Activated CD4-positive, alpha-beta T cell treated with anti-CD3 and anti-CD28 coated beads, Interleukin-2, amount 50 U/mL, for 4 hours (primary cell): ENCODE data around the gene TRPM8.
"Not testable (repeated sequence)": the region's sequence is repeated elsewhere in the genome, so short reads cannot be mapped to it uniquely, and the experiment has no call there.

Source experiments
- DNase-seq, 2 experiments: peaks; one replicate each; pipeline ENCODE4 v3.0.0-alpha.2; 2020

The TRPM8 gene

DNA sequence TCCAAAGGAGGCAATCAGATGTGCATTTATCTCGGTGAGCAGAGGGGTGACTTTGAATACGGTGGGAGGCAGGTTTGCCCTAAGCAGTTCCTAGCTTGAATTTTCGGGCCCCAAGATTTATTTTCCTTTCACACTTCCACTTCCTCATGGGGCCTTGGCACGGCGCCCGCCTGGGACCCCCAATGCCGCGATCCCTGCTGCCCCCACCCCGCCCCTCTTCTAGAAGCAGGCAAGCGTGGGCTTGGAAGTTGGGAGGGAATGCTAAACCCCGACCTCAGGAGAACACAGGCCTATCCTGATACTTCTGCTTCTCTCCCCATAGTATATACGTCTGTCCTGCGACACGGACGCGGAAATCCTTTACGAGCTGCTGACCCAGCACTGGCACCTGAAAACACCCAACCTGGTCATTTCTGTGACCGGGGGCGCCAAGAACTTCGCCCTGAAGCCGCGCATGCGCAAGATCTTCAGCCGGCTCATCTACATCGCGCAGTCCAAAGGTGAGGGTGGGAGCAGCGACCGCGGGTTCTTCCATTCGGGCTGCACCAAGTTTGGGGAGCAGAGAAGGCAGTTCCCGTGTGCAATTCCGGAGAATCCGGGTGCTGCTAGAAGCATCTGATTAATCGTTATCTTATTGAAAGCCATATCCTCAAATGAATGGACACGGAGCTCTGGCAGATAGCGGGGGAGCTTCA, 21.6 kb downstream of the TRPM8 start:
- DNase-seq, result no peak

DNA sequence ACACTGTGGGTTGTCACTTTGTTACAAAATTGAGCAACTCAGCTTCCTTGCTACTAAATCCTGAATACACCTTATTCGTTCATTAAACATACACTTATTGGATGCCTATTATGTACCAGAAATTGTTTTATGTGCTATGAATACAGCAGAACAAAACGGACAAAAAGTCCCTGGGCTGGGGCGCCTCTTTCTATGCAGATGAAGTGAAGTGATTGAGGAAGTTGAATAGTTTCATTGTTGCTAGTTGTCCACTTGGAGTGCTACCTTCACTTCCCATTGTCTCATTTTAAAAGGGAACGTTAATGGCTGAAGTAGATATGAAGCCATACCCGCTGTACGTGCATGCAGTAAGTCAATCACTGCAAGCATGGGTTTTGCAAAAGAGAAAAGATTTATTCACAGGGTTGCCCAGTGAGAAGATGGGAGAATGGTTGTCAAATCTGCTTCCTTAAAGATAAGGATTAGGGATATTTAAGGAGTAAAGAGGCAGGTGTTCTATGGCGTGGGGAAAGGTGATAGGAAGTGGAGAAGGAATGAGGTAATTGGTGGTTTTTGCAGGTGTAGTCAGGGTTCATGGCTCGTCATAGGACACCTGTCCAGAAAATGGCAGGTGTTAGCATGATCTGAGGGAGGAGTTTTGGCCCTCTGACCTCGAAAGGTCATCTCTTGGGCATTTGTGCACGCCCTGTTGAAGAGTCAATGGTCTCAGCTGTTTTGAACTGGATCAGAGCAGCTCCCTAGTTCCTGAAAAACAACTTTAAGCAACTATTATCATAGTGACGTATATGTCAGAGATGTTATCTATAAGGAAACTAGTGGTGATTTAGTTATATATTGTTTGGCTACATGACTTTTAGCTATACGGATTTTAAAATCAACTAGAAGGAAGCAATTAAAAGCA, 23.5 kb downstream of the TRPM8 start:
- DNase-seq, result no peak

DNA sequence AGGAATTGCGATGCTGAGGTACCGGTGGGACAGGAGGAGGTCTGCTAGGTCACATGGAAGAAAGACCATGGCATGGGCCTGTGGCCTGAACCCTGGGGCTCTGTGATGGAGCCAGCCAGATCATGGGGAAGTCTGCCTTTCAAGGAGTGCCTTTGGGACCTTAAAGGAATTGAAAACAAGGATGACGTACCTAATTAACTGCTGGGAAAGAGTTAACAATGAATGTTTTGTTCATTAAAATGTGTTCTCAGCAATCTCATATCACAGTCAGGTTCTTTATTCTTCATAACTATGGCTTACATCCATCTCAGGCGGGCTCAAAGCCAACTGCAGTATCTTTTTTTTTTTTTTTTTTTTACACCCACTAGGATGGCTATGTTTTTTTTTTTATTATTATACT, 25.6 kb downstream of the TRPM8 start:
- no peak for DNase-seq

DNA sequence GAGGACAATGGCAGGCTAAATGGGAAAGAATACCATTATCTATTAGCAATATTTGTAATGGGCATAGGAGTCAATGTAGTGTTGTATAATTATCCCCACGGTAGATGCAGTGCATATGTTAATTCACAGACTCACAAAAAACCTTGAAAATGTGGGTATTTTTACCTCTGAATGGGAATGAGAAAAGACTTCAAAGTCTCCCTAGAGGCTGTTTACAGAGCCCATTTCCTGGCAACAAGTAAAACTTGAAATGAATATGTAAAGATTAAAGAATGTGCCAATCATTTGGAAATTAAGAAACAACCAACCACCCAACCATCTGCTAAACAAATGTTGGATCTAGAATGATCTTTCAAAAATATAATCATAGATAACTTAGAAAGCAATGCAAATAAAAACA, 27.1 kb downstream of the TRPM8 start:
- DNase-seq, result no peak

DNA sequence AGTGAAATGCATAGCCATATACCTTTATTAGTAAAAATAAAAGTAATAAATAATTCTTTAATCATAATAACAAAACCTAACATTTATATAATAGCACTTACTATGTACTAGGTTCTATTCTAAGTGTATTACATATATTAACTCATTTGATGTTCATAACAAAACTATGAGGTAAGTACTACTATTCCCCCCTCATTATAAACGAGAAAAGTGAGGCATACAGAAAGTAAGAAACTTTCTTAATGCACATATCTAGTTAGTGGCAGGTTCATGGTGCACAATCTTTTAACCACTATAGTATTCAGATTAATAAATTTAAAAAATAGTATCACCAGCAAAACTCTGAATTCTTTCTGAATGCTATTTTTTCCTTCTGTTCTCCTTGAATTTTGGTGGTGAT, 27.5 kb downstream of the TRPM8 start:
- DNase-seq, result no peak

DNA sequence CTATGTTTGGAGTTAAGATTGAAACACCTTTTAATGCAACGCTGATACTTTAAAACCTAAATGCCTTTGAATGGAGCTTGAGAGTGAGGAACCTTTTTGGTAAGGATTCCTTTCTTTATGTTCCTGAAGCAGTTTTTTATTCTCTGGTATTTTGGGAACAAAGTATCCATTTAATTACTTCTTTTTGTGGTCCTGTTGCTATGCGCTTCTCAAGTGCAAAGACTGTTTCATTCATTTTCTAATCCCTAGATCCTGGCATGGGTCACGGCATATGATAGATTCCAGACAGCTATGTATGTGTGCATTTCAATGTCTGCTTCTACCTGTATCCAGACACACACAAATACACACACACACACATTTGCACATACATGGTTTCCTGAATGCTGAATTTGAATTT, 28.0 kb downstream of the TRPM8 start:
- no peak for DNase-seq

DNA sequence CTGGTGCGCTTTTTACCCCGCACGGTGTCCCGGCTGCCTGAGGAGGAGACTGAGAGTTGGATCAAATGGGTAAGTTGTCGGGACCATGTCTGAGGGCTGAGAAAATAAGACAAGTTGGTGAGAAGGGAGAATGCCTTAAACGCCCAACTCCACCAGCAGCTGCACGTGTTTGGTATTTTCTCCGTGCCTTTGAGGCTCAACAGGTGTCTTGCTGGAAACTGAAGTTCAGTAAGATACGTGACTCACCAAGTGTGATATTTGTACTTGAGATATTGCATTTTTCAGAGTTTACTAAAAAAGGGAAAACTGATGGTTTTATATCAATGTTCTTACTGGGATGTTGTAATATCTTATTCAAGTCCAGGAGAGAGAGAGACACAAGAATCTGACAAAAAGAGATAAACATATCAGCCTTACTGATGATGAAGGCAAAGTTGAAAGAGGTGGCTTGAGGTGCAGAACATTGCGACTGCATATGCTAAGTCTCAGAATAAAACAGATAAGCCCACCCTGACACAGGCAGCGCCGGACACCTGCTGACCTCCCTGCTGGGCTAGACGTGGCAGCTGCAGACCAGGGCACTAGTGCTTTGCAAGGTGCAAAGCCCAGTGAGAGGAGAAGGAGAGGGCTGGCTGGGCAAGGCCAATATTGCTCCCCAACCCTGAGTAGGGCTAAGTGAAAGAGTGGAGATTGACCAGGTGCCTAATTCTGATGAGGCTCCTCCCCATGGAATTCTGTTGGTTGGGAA, 33.1 kb downstream of the TRPM8 start:
- no peak for DNase-seq

DNA sequence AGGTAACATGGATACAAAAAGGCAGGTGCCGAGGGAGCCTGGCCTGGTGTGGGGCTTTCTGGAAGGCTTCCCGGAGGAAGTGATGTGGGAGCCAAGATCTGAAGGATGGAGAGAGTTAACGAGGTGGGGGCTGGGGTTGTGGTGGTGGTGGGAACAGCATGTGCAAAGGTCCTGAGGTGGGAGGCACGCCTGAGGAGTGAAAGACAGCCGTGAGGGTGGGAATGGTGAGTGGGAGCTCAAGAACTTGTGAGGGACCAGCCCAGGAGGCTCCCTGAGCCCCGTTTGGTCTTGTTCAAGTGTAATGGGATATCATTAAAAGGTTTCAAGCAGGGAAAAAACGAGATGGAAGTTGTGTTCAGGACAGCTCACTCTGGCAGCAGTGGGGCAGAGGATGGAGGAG, 35.2 kb downstream of the TRPM8 start:
- no peak for DNase-seq

DNA sequence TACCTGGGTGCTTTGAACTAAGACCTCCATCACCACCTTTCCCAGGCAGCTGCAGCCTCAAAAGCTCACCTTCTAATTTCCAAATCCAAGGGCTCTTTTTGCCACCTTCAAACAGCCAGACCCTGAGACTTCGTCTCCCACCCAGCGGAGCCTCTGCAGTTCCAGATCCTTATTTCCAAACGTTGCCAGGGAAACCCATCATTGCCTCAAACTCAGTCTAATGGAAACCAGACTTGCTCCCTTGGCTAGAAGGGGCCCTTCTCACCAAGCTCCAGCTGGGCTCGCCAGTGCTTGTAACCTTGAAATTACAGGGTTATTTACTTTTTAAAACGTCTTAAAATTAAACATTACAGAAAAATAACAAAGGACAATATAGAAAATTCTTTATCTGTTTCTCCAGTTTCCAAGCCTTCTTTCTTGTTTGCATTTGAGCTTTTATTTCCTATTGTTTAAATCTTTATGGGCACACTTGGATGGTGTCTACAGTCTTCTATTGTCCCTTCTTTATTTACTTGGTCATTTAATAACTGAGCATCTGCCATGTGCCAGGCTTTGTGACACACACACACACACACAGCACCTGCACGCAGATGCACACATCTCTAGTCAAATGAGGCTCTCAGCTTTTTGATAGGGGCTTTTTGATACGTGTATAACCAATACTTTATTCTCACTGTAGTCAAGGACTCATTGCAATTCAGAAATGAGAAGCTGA, 36.1 kb downstream of the TRPM8 start:
- DNase-seq, result no peak

DNA sequence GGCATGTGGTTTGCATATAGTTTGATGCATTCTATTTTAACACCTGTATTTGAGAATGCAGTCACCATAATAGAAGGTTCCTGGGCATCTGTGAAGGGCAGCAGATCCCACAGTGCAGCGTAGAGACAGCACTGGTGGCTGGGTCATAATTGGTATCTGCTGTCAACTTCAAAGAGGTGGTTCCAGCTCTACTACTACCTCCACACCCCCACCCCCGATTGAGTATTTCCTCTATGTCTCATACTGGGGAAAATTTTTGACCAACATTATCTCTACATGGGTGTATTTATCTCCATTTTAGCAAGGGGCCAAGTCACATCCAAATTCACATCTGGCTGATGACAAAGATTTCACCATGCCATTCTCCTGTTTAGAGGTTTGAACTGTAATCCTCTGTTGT, 43.0 kb downstream of the TRPM8 start:
- no peak for DNase-seq

DNA sequence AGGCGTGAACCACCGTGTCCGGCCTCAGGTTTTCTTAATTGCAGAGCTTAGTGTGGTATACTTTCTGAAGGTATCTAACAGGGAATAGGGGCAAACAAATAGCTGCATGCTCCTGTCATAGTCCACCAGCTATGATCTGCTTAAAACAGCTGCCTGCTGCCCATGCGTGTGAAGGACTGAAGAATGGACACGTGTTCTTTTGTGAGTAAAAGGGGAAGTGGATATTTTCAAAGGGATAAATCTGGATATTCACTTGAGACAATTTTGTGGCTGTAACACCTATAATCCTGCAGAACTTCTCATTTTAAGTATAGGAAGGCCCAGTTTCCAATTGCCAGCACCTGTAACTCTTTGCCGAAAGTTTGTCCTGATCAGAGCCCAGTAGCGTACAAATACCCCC, 44.7 kb downstream of the TRPM8 start:
- DNase-seq, result no peak

DNA sequence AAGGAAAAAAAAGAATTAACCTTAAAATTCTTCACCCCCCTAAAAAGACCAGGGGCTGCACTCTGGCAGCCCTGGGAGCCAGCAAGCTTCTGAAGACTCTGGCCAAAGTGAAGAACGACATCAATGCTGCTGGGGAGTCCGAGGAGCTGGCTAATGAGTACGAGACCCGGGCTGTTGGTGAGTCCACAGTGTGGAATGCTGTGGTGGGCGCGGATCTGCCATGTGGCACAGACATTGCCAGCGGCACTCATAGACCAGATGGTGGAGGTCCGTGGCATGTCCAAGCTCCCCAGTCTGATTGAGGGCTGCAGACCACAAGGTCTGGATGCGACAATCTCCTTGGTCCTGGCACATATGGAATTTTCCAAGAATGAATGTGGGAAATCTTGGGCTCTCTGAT, 47.4 kb downstream of the TRPM8 start:
- DNase-seq, result no peak

DNA sequence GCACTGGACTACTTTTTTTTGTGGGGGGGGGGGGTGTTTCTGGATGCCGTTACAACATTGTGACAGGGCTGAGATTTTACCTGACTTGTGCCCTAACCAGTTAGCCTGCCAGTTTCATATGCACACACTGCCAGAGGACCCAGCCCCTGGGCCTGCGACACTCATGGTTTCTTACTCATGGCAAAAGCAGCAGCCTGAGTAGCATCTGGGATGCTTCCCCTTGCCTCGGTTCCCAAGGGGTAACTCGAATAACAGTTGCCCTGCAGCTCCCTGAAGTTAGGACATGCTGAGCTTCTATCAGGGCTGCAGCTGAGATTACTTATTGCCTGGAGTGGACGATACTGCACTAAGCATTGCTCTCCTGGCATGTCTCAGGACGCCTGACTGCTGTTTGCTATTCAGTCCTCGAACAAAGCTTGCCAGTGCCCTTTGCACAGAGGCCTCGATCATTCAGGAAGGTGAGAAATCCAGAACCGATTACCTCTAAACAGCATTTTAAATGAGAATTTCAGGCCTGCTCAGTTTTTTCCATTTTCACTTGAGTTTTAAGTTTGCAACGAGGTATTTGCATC, 47.9 kb downstream of the TRPM8 start:
- DNase-seq, result no peak

DNA sequence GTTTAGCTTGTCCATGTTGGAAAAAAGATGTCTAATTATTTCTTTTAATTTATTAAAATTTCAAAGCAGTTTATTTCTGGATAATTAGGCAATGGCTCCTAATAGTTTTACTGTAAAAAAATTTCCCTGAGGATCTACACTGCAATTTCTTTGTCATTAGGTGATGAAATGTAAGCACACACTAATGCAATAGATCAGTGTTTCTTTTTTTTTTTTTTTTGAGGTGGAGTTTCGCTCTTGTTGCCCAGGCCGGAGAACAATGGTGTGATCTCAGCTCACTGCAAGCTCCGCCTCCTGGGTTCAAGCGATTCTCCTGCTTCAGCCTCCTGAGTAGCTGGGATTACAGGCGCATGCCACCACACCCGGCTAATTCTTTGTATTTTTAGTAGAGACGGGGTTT, 48.5 kb downstream of the TRPM8 start:
- not testable (repeated sequence) for DNase-seq

DNA sequence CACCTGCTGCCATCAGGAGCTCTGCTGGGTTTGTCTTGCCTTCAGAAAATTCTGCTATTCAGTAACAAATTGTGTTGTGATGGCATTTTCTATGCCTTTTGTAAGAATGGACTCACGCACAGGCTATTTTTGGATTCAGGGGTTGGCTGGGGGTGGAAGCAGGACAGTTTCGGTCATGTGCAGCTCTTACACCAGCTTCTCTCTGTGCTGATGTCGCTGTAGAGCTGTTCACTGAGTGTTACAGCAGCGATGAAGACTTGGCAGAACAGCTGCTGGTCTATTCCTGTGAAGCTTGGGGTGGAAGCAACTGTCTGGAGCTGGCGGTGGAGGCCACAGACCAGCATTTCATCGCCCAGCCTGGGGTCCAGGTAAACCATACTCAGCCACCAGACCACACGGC, 49.2 kb downstream of the TRPM8 start:
- no peak for DNase-seq

DNA sequence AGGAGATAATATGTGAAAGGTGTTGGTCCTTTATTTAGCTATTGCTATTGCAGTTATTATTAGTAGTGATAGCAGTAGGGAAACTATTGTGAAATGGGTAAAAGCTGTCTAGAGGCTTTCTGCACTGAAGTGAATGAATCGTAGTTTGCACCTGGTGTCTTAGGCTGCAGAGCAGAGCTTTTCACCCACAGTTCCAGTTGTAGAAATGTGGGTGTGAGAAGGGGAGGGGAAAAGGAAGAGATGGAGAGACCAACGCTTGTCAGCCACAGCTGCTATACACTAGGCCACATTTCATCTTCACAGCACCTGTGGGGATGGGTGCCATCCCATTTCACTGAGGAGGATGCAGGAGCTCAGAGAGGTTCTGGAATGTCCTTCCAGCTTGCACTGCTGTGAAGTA, 50.0 kb downstream of the TRPM8 start:
- no peak for DNase-seq

DNA sequence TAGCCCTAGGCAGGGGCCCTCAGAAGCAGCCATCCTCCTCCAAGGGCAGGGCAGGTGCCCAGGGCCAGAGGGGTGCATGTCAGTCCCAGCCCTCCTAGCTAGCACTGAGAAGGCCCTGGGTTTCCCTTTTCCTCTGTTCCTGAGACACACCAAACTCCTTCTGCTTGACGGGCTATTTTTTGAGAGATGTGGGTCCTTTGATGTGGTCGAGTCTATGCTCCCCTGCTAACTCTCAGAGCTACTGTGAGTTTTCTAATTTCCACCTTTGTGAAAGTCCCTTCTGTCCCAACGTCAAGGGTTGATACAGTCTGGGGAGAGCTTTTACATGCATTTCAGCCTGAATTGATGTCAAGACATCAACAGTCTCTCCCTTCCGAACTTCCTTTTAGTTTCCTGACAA, 51.4 kb downstream of the TRPM8 start:
- DNase-seq, result no peak

DNA sequence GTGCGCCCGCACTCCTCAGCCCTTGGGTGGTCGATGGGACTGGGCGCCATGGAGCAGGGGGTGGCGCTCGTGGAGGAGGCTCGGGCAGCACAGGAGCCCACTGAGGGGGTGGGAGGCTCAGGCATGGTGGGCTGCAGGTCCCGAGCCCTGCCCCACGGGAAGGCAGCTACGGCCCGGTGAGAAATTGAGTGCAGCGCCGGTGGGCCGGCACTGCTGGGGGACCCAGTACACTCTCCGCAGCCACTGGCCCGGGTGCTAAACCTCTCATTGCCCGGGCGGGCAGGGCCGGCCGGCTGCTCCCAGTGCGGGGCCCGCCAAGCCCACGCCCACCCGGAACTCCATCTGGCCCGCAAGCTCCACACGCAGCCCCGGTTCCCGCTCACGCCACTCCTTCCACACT, 55.3 kb downstream of the TRPM8 start:
- not testable (repeated sequence) for DNase-seq

DNA sequence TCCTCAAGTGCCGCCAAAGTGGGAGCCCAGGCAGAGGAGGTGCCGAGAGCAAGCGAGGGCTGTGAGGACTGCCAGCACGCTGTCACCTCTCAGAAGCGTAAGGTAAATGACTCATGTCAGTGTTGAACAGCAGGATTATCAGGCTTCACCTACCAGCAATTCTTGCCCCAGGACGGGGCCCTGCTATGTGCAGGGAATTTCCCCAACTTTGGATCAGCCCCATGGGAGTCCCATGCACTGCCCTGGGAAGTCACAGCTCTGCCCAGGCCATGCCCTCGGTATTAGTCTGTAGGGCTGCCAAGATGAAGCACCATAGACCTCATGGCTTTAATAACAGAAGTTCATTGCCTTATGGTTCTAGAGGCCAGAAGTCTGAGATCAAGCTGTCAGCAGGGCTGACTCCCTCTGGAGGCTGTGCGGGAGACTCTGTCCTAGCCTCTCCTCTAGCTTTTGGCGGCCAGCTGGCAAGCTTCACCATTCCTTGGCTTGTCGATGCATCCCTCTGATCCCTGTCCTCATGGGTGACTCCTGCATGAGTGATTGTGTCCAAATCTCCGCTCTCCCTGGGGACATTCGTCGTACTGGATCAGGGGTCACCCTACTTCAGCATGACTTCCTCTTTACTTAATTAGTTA, 55.9 kb downstream of the TRPM8 start:
- DNase-seq, result no peak

DNA sequence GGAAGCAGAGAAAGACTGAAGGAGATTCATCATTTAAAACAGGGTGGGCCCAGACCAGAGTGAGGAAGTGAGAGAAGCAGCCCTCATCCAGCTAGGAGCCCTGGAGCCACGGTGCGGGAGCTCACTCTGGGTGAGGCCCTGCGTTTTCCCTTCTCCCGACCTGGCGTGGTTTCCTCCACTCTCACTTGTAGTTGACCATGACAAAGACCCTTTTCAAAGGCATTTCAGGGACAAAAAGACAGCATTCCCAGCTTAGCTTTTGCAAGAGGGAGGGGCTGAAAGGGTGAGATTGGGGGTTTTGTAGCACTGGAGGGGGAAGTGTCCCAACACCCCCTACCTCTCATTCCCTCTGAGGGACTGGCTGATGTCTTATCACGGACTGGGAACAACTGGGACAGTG, 56.6 kb downstream of the TRPM8 start:
- DNase-seq, result no peak

DNA sequence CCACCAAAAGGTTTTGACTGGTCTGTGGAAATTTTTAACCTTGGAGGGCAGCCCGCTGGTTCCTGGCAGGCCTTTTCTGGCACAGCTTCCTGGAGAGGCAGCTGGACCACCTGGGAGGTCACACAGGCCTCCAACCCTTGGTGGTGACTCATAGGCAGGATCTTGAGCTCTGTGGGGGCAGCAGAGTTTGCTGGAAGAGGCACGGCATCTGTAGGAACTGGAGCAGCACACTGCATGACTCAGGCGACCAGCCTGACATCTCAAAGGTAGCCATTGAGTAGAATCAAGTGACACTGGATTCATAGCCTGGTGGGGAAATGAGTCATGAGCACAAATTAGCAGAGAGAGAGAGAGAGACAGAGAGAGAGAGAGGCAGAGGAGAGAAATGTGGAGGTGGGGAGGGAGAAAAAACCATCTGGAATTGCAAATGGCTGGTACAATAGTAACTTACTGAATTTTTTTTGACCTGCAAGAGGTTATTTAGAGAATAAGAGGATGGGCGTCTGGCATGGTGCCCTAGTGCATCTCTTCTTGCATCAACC, 57.4 kb downstream of the TRPM8 start:
- DNase-seq, result no peak

DNA sequence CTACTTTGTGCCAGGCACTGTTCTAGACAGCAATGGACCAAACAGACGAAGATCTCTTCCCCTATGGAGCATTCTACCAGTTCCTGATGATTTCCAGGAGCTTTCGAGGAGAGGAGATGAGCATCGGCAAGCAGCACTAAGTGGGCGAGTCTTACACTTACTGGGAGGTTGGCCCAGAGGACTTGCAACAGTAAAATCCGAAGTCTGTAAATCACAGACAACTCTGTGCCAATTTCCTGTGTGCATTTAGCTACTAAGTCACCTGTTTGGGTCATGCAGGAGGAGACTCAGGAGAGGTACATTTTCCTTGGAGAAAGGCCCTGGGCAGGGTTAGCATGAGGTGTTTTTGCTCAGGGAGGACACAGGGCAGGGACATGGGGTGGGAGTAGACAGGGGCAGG, 58.9 kb downstream of the TRPM8 start:
- DNase-seq, result no peak
